Activated CD4-positive, alpha-beta T cell treated with anti-CD3 and anti-CD28 coated beads for 48 hours (primary cell): Measurements from ENCODE around the gene KIF26B.

Experiments used
- DNase-seq: peaks from one replicate; pipeline ENCODE4 v3.0.0-alpha.2; 2020

The KIF26B gene

DNA sequence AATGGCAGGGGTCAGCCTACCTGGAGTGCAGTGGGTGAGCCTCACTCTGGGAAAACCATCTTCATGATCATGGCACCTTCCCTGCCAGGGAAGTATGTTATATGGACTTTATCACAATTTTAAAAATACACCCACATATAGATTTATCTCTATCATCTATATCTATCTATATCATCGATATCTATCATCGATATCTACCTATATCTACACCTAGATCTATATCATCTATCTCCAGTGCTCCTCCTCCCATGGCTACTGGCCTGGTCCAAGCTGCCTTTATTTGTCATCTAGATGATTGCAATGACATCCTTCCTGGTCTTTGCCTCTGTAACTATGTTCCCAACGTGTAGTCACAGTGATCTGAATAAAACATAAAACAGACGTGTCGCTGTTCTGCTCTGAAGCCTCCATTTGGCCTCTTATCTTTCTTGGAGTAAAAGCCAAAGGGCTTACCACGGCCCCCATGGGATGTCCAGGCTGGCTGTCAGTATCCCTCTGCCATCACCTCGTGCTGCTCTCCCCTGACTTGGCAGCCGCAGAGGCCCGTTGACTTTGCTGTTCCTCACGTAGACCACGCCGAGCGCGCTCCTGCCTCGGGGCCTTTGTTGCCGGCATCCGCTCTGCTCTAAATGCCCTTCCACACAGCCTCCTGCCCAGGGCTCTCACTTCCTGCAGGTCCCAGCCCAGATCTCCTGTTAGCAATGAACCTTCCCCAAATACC lies 20.6 kb upstream of the KIF26B start:
- DNase-seq = no peak

DNA sequence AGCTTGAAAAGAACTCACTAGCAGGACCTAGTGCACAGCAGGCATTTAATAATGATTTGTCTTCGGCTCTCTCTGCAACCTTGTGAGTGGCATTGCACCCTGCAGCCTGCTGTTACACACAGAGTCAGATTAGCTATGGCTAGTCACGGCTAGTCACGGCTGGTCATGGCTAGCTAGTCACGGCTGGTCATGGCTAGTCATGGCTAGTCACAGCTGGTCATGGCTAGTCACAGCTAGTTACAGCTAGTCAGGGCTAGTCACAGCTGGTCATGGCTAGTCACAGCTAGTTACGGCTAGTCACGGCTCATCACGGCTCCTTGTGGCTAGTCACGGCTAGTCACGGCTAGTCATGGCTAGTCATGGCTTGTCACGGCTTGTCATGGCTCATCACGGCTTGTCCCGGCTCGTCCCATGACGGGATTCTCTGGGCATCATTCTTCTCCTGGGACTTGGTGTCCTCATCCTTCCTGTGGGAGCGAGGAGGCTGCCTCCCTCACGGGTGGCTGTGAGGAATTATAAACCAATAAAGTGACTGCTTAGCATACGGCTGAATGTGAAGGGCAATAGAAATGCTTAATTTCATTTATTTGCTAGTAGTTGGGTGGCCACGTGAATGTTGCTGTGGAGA lies 12.5 kb upstream of the KIF26B start:
- no peak for DNase-seq

DNA sequence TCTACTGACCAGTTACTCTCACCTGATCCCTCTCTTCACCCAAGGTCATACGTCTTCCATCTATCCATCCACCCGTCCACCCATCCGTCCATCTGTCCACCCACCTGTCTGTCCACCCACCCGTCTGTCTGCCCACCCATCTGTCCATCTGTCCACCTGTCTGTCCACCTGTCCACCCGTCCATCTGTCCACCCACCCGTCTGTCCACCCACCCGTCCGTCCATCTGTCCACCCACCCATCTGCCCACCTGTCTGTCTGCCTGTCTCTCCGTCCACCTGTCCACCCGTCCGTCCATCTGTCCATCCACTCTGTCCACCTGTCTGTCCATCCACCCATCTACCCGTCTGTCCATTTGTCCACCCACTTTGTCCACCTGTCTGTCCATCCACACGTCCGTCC lies 11.8 kb upstream of the KIF26B start:
- no peak for DNase-seq

DNA sequence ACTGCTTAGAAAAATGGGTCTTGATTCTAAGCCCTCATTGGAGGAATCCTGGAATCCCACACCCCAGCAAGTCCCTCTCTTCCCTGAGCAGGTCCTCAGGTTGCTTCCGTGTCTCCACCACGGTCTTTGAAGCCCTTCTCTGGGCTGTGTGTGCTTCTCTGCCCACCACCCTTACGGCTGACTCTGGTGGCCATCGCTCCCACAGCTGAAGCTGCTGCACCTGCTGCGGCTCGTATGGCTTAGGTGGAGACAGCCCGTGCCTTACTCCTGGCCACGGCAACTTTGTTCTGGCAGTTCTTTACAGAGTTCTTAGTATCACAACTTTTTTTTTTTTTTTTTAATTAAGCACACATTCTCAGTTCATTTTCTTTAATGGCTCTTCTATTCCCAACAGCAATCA lies 10.9 kb upstream of the KIF26B start:
- no peak for DNase-seq

DNA sequence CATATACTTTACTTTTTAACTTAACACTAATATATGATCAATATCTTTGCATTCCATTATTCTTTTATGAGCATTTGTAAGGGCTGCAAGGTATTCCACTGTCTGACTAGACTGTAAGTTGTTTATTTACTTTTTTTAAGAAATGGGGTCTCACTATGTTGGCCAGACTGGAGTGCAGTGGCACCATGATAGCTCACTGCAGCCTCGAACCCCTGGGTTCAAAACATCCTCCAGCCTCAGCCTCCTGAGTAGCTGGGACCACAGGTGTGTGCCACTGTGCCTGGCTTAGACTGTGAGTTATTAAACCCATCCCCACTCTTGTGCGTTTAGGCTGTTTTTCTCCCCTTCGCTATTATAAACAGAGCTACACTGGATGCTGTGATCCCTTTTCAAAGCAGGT lies 6.7 kb upstream of the KIF26B start:
- no peak for DNase-seq

DNA sequence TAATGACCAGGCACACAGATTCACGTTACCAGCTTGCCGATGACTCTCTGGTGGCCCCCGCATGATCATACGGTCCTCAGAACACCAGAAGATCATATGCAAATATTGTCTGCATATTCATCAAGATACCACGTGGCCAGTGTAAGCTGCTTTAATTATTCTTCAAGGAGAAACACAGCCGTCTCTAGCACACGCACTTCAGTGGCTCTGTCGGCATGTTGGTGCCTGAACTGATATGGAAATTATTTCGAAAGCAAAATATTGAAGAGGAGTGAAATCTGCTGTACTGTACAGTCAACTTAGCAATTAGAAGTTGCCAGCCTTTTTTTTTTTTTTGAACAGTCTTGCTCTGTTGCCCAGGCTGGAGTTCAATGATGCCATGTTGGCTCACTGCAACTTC lies 5.9 kb upstream of the KIF26B start:
- DNase-seq = no peak

DNA sequence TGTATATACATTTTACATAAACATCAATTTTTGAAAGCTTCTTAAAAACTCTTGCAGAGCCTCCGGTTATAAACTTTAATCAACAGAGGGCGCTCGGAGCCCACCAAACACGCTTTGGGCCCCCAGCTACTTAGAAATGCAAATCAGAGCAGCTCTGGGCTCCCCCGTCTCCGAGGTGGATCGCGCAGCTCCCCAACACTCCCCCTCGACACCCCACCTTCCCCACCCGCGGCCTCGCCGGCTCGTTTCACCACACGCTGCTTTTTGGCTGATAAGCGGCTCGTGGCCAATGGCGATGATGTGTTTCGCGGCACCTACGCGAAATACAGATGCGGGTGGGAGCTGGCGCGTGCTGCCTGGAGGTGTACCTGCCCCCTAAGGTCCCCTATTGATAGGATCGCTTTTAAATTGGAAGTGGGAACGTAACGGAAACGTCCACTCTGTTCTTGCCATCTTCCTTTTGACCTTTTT lies 1.7 kb upstream of the KIF26B start:
- peak; percentile 79 for DNase-seq

DNA sequence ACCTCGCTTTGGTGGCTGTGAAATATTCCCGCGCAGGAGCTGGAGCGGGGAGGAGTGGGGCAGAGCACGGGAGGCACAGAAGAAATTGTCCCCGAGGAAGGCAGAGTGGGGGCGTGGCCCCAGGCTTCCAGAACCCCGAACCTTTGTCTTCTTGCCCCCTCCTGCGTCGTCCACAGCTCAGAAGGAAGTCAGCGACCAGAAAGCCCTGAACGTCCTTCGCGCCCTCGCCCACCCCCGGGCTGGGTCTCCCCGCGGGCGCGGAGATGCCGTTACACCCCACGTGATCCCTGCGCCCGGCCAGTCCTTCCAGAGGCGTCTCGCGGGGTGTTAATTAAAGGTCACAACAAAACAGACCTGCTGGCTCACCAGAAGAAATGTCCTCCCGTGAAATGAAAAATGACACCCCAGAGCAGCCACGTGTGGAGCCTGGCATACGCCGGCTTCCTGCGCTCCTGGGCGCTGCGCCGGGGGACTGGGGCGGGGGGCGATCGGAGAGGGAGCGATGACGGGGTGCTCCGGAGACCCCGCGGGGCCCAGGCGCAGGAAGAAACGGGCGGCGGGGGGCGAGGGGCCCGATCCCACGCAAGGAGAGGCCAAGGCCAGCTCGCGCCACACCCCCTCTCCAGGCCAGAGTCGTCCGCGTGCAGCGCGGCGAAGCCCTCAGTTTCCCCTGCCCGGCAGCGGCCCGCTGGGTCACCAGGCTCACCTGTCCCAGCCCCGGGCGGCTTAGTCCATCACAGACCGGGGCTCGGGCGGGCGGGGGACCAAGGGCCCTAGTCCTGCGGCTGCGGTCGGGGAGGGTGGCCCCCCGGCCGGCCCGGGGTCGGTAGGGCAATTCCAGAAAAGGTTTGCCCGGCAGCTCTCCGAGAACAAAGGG lies 995 bp upstream of the KIF26B start:
- DNase-seq = peak; percentile 10

DNA sequence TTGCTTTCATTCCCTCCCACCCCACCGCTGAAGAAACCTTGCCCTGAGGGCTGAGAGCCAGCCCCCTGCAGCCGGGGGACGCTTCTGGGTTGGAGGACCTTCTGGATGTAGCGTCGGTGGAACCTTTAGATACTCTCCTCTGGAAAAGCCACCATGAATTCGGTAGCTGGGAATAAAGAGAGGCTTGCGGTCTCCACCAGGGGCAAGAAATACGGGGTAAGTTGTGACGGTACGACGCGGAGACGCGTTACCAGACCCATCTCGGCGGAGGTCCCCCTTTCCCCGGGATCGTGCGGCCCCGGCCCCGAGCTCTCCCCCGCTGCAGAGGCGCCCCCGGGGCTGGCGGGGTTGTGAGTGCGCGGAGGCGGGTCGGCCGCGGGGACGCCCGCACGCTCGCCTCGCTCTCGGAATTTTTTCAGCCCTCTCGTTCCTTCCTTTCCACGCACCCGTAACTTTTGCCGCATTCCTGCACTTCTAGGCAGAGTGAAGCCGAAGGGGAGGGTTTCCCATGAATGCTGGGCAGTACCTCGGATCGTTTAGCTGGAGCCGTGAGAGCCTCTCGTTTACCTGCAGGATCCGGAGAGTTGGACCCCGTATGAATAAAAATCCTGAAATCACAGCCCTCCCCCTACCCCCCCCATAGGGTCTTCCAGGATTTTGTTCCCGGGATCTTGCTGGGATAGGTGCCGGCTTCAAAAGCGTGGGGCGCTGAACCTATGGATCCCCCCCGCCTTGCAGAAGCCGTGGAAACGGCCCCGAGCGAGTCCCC lies 671 bp downstream of the KIF26B start:
- no peak for DNase-seq

DNA sequence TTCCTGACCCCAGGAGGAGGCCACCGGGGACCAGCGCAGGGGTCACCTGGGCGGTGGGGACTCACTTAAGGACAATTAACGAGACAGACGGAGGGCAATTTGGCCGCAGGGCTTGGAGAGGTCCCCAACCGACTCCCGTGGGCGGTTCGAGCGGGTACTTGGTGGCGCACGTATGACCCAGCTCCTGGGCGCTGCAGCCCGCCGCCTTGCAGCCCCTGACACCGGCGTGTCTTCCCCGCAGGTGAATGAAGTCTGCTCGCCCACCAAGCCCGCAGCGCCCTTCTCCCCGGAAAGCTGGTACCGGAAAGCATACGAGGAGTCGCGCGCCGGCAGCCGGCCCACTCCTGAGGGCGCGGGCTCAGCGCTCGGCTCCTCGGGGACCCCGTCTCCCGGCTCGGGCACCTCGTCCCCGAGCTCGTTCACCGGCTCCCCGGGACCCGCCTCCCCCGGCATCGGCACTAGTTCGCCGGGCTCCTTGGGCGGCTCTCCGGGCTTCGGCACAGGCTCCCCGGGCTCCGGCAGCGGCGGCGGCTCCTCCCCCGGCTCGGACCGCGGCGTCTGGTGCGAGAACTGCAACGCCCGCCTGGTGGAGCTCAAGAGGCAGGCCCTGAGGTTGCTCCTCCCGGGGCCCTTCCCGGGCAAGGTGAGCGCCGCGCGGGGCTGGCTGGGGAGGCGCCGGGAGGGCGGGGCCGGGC lies 1.4 kb downstream of the KIF26B start:
- DNase-seq = peak; percentile 90

DNA sequence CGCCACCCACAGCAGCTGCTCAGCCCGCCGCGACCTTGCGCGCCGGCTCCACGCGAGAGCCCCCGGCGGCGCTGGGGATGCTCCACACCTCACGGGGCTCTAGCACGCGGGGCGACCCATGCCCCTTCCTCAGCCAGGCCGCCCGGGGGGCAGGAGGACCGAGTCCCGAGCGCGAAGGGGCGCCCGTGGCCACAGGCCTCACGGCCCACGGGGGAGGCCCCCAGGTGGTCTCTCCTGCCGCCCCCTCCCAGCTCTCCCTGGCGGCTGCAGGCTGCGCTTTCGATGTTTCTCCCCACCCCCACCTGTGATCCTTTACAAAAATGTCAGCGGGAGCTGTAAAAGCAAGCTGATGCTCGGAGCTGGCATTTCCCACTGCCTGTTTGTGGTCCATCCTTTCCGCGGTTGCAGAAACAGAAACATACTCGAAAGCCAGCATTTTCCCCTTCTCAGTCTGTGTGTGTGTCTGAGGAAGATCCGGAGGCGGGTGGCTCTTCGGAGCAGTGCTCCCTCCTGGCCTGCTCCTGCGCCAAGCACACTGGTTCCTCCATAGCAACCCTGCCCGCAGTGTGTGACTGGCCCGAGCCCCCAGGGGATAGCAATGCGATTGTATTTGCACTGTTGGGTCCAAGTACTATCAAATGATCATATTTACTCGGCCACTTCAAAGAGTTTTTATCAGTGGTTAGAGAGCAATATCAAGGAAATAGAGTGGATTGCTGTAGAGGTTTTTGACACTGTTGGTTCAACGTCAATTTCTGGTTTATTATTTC lies 2.1 kb downstream of the KIF26B start:
- peak; percentile 24 for DNase-seq

DNA sequence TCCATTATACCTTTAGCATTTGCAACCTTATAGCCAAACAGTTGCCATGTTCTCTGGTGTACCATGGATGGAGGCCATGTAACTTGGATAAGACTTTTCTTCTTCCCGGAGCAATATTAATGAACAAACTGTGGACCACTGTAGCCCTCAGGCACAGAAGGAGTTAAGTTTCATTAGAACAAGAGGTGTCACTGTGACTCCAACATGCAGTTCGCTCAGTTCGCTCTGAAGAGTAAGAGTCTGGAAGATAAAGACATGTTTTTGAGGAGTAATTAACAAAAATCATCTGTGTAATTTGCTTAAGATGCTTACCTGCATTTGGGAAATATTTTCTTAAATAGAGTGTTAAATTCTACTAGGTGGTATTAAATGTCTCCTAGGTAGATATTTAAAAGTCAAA lies 4.1 kb downstream of the KIF26B start:
- DNase-seq = no peak

DNA sequence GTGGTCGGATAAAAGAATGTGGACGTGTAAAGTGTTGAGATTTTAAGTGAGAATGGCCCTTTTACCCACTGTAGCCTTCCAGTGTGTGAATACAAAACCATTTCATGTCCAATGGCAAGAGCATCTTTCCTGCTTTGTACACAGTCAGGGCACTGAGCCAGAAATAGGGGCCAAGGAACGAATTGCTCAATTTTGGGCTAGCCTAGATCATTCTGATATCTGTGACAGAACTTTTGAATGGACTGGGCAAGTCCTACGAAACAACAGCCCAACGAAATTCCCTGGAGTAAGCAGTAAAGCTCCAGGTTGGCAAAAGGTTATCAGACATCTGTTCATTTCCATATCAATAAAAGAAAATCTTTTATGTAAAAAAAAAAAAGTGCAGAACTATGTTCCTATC lies 5.5 kb downstream of the KIF26B start:
- DNase-seq = no peak

DNA sequence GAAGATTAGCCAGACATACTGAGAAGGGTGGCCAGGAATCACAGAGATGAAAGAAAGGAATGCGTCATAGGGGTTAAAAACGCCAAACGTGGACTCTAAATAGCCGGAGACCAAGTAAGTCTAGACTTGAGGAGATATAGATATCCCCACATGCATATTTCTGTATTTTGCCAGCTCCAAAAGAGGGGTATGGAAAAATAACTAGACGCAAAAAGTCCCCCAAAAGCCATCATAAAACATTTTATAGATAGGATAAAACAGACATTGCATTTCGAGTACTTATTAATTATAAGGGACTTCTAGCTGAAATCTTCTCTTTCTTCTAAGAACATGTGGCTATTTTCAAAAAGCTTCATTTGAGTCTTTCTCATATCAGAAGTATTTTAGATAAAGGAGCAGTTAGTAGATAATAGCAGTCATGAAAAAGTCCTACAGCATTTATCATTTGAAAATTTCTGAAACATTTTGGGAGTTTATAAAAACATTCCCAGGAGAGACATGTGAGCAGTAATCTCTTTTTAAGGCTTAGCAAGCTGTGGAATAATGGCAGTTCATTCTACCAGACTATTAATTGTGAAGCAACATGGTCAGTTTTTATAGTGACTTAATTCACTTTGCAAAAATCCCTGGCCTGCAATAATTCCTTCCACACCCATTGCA lies 6.1 kb downstream of the KIF26B start:
- DNase-seq = no peak

DNA sequence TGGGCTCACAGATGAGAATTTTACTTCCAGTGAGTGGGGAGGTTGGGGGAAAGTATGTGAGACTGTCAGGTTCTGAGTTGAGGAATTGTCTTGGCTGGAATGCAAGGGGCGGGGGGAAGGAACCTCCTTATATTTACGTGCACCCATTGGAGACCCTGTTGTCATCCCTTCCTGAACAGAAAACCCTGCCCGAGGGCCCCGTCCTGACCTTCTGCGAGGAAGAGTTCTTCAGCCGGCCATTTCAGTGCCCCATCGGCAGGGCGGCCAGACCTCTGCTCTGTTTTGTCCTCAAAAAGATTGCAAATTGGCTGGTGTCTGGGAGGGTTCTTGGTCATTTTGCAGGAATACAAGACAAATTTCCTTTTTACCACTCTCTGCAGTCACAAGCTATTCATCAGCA lies 7.1 kb downstream of the KIF26B start:
- DNase-seq = no peak

DNA sequence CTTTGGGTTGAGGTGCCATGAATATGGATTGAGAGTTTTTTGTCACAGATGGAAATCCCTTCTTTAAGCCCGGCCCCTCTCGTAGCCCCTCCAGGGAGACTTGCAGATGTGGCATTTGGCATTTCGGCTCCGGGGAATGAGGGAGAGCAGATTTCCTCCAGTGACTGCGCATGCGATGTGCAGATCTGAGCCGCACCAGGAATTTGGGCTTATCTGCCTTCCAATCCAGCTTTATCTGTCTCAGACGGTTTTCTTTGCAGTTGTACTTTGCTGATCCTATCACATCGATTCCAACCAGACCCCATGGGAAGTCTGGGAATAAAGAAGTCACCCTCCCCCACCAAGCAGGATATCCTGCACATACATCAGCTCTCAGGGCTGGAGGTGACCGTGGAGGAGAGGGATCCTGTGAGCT lies 11.7 kb downstream of the KIF26B start:
- DNase-seq = no peak

DNA sequence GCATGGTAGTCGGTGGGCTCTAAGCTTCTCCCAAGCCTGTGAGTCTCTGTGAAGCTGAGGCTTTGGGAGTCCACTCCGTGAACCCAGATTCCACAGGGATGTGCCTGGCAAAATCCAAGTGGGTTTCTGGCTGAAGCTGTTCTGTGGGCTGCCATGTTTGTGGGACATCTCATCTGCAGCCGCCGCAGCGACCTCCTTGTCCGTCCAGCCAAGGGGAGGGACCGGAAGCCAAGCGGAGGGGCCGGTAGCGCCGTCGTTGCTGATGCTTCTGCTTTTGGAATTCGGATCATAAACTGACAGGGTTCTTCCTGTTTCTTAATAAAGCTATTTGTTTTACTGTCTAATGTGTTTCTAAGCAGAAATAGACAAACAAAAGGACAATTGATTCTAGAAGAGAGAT lies 13.3 kb downstream of the KIF26B start:
- no peak for DNase-seq

DNA sequence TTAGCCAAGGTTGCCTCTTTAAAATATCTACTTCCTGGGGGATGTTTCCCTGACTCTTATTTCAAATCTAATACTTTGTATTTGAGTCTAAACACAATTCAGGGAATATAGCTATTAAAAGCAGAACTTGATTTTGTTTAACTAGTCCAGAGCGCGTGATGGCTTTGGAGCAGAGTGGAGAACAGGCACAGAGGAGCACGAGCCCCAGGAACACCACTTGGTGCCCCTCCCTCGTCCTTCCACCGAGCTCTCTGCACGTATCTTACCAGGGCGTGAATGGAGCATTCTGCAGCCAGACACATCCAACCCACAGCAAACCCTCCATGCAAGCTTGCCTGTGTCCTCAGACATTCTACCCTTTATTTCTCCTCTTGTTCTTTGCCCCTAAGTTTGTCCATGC lies 14.1 kb downstream of the KIF26B start:
- DNase-seq = no peak

DNA sequence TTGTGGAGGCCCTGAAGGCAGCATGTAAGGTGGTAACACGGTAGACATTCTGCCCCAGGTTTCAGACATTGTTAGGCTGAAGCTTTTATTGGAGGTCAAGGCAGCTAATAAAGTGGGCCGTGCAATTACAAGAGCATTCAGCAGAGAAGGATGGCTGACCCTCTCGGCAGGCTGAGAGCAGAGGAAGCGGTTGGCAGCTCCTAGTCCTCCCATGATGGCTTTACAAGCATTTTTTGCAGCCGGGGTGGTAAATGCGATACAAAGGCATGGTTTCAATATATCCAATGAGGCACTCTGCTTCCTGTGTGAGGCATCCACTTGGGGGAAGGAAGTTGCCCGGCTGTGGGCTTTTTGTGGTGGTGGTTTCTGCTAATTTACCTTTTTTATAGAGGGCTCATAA lies 14.6 kb downstream of the KIF26B start:
- no peak for DNase-seq

DNA sequence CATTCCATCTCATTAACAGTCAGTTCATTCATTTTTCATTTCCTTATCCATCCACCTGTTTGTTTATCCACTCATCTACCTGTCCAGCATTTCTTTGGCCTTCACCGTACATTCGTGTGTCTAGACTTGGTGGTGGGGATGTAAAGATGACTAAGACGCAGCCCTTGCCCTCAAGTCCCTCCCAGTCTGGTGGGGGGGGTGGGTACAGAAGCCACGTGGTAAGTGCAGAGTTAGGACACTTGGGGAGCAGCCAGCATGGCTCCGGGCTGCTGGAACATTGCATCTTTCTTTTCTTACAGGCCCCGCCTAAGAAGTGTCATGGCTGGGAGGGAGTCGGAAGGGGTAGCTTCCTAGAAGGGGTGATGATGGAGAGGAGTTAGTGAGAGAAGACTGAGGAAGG lies 17.2 kb downstream of the KIF26B start:
- DNase-seq = no peak

DNA sequence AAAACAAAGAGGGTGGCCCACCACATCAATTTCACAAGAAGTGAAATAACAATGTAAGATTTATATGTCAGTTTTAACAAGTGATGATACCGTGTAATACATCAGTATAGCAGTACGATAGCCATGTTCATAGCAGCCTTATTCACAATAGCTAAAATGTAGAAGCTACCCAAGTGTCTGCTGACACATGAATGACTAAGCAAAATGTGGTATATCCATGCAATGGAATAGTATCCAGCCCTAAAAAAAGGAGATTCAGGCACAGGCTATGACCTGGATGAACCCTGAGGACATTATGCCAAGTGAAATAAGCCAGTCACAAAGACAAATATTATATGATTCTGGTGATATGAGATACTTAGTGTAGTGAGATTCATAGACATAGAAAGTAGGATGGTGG lies 18.0 kb downstream of the KIF26B start:
- DNase-seq = no peak
